Measurements from ENCODE around the gene FAM50B. TPM values are rescaled to one million over a fixed set of nuclear protein-coding genes. Genes with fewer than 3 reads are reported as not detected.

Gene FAM50B
- total and polyA plus RNA-seq, 2 of the 13 experiments (the other 11 are each of a cell fraction or from before 2014, with no cell fraction given) = 0.05 TPM; not detected in 1

GRCh38 chr6:3841711-3842565 is 7.2 kb upstream of the FAM50B start (continued):
- TF ChIP-seq ZXDC (CRISPR knock-in tag; IDR thresholded peaks at IDR 0.05) (no peak), CREM (IDR thresholded peaks at IDR 0.05) (no peak), CREM (CRISPR knock-in tag; IDR thresholded peaks at IDR 0.05) (no peak), ETV6 (CRISPR knock-in tag; conservative IDR thresholded peaks at IDR 0.05) (no peak; the same call in 1 of the 2 replicates), ZNF12 (CRISPR knock-in tag; IDR thresholded peaks at IDR 0.05) (no peak), MEIS2 (CRISPR knock-in tag; IDR thresholded peaks at IDR 0.05) (peak; percentile 78), HOXA7 (CRISPR knock-in tag; IDR thresholded peaks at IDR 0.05) (no peak), ZNF296 (CRISPR knock-in tag; conservative IDR thresholded peaks at IDR 0.05) (no peak), E2F1 (CRISPR knock-in tag; IDR thresholded peaks at IDR 0.05) (no peak), ARID2 (CRISPR knock-in tag; IDR thresholded peaks at IDR 0.05; ENCODE audit: borderline replicate concordance) (0 out of 2 replicates have a peak, but pooled peaks have one; percentile 36), GFI1 (CRISPR knock-in tag; IDR thresholded peaks at IDR 0.05; ENCODE audit: borderline replicate concordance) (no peak), HNF4G (IDR thresholded peaks at IDR 0.05; ENCODE audit: borderline replicate concordance, low read depth, low read length) (no peak), HNF4G (CRISPR knock-in tag; IDR thresholded peaks at IDR 0.05; ENCODE audit: borderline replicate concordance, low read depth) (peak; percentile 60; the same call in 1 of the 2 replicates), TBX2 (CRISPR knock-in tag; IDR thresholded peaks at IDR 0.05; ENCODE audit: borderline replicate concordance) (0 out of 2 replicates have a peak, but pooled peaks have one; percentile 14), ZNF775 (CRISPR knock-in tag; IDR thresholded peaks at IDR 0.05; ENCODE audit: borderline replicate concordance) (no peak), ZNF639 (CRISPR knock-in tag; conservative IDR thresholded peaks at IDR 0.05) (no peak), KLF6 (CRISPR knock-in tag; IDR thresholded peaks at IDR 0.05) (no peak), ZFP90 (CRISPR knock-in tag; IDR thresholded peaks at IDR 0.05; ENCODE audit: borderline replicate concordance) (no peak), ZBTB1 (CRISPR knock-in tag; IDR thresholded peaks at IDR 0.05; ENCODE audit: borderline replicate concordance) (no peak), TP53 (CRISPR knock-in tag; conservative IDR thresholded peaks at IDR 0.05) (0 out of 2 replicates have a peak, but pooled peaks have one; percentile 33), ONECUT2 (CRISPR knock-in tag; IDR thresholded peaks at IDR 0.05) (no peak), ISX (CRISPR knock-in tag; conservative IDR thresholded peaks at IDR 0.05) (no peak; the same call in 1 of the 2 replicates), ZFYVE20 (CRISPR knock-in tag; IDR thresholded peaks at IDR 0.05; ENCODE audit: borderline replicate concordance, low read depth) (no peak)
- TF ChIP-seq, protein P1, sequence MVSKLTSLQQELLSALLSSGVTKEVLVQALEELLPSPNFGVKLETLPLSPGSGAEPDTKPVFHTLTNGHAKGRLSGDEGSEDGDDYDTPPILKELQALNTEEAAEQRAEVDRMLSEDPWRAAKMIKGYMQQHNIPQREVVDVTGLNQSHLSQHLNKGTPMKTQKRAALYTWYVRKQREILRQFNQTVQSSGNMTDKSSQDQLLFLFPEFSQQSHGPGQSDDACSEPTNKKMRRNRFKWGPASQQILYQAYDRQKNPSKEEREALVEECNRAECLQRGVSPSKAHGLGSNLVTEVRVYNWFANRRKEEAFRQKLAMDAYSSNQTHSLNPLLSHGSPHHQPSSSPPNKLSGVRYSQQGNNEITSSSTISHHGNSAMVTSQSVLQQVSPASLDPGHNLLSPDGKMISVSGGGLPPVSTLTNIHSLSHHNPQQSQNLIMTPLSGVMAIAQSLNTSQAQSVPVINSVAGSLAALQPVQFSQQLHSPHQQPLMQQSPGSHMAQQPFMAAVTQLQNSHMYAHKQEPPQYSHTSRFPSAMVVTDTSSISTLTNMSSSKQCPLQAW (CRISPR knock-in tag; IDR thresholded peaks at IDR 0.05) = peak; percentile 57; the same call in 1 of the 2 replicates

Measured in HepG2 (cell line).